Mesothelial cell of epicardium (in vitro differentiated cells): ENCODE data around the gene EGFL8. TPM values are rescaled to one million over a fixed set of nuclear protein-coding genes. Genes with fewer than 3 reads are reported as not detected.
A peak's percentile ranks its signal among the peaks of the same experiment; 100 is the strongest.

Experiments
- DNase-seq, 2 experiments: peaks; one replicate each; pipeline ENCODE4 v3.0.0; 2021; ENCODE audit warnings: low spot score in 2 of 2; ENCODE audit not compliant: unreplicated experiment in 2 of 2
- H3K27ac Mint-ChIP-seq: 2 replicates; pipeline ENCODE4 v1.8.0; 2021; ENCODE audit warnings: mixed read lengths
- H3K27me3 Mint-ChIP-seq: 2 replicates; pipeline ENCODE4 v1.8.0; 2021; ENCODE audit warnings: low read depth, mixed read lengths
- H3K36me3 Mint-ChIP-seq: 2 replicates; pipeline ENCODE4 v1.8.0; 2021; ENCODE audit warnings: mixed read lengths
- H3K4me1 Mint-ChIP-seq: 2 replicates; pipeline ENCODE4 v1.8.0; 2021; ENCODE audit warnings: mixed read lengths
- H3K4me3 Mint-ChIP-seq: 2 replicates; pipeline ENCODE4 v1.8.0; 2021; ENCODE audit warnings: mild to moderate bottlenecking, moderate library complexity, mixed read lengths
- H3K9me3 Mint-ChIP-seq: 2 replicates; pipeline ENCODE4 v1.8.0; 2021; ENCODE audit warnings: mixed read lengths
- total RNA-seq: library from RNA; stranded (reverse); gene quantifications from 3 replicates; pipeline ENCODE4 v1.2.1, GENCODE V29; 2021
- TF ChIP-seq, protein P1 (sequence below): fragments of 200-600 bp; sonication (generic); IDR thresholded peaks from one replicate; pipeline ENCODE4 v1.5.0; 2021; ENCODE audit warnings: antibody characterized with exemption; ENCODE audit not compliant: unreplicated experiment

EGFL8 gene
- total RNA-seq, 1 donor from 2014 or later = 48.3 TPM

- Mint-ChIP-seq H3K9me3 (no peaks in the 10 kb centered on the region), H3K4me1 (peaks cover 42% of the 10 kb centered on the region), H3K27me3 (peaks cover 5% of the 10 kb centered on the region), H3K27ac (peak overlapping the region; percentile 99), H3K36me3 (peaks cover 17% of the 10 kb centered on the region), H3K4me3 (peak overlapping the region; percentile 99)
- TF ChIP-seq, protein P1, sequence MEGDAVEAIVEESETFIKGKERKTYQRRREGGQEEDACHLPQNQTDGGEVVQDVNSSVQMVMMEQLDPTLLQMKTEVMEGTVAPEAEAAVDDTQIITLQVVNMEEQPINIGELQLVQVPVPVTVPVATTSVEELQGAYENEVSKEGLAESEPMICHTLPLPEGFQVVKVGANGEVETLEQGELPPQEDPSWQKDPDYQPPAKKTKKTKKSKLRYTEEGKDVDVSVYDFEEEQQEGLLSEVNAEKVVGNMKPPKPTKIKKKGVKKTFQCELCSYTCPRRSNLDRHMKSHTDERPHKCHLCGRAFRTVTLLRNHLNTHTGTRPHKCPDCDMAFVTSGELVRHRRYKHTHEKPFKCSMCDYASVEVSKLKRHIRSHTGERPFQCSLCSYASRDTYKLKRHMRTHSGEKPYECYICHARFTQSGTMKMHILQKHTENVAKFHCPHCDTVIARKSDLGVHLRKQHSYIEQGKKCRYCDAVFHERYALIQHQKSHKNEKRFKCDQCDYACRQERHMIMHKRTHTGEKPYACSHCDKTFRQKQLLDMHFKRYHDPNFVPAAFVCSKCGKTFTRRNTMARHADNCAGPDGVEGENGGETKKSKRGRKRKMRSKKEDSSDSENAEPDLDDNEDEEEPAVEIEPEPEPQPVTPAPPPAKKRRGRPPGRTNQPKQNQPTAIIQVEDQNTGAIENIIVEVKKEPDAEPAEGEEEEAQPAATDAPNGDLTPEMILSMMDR = peak; percentile 45
- peak in 1 of 2 experiments; percentile 70 for DNase-seq
These were observed 9.8 kb upstream of the EGFL8 start for GRCh38 chr6:32154514-32155161.

GRCh38 chr6:32156891-32157290 is 7.5 kb upstream of the EGFL8 start:
- peaks cover 19% of the 10 kb centered on the region for H3K36me3 Mint-ChIP-seq
- H3K4me1 Mint-ChIP-seq = peaks cover 30% of the 10 kb centered on the region
- TF ChIP-seq, protein P1 = no peak
- no peaks in the 10 kb centered on the region for H3K9me3 Mint-ChIP-seq
- no peak overlapping the region for H3K27ac Mint-ChIP-seq
- no peaks in the 10 kb centered on the region for H3K27me3 Mint-ChIP-seq
- H3K4me3 Mint-ChIP-seq = no peak overlapping the region
- DNase-seq = no peak

DNA sequence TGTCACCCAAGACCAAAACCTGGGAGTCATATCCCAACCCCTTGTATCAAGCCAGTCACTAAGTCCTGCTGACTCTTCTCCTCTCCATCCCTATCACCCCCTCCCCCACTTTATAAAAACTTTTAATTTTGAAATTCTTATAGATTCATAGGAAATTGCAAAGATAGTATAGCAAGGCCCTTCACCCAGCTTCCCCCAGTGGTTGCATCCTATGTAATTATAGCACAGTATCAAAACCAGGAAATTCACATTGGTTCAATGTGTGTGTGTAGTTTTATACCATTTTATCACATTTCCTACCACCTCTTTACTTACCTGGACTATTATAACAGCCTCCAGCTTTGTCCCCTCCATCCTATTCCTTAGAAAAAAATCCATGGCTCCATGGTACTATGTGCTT is 6.3 kb upstream of the EGFL8 start:
- no peak for DNase-seq
- Mint-ChIP-seq H3K4me3 (no peak overlapping the region), H3K4me1 (peaks cover 19% of the 10 kb centered on the region), H3K36me3 (peaks cover 24% of the 10 kb centered on the region), H3K27ac (no peak overlapping the region), H3K9me3 (no peaks in the 10 kb centered on the region), H3K27me3 (no peaks in the 10 kb centered on the region)
- TF ChIP-seq, protein P1 = no peak

DNA sequence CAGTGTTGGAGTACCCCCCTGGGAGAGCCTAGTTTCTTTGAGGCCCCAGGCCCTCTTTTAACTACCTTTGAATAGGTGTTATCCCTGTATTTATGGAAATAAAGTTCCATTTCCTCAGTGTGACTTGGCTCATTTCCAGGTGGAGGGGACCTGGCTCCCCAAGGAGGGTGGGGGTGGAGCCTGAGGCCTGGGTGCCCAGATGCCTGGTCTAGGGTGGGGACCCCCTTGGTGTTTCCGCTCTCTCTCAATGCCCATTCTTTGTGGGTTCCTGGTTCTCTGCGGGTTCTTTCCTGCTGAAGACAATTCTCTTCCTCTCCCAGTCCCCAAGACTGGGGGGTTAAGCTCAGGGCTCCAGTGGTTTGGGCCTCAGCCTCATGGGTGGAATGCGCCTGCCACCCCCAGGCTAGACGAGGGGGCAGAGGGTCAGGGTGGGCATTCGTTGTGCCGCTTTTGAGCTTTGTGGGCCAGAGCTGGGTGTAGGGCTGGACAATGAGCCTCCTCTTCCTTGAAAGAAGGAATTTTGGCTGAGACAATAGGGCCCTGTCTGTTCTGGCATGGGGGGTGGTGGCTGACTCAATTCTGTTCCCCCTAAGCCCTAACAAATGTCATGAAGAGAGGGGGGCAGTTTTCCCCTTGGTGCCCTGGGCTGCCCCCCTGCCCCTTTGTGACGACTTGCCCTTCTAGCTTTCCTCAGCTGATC is 686 bp upstream of the EGFL8 start:
- H3K27me3 Mint-ChIP-seq = no peaks in the 10 kb centered on the region
- DNase-seq = no peak
- peaks cover 1% of the 10 kb centered on the region for H3K4me1 Mint-ChIP-seq
- TF ChIP-seq, protein P1 = no peak
- peaks cover 34% of the 10 kb centered on the region for H3K36me3 Mint-ChIP-seq
- H3K27ac Mint-ChIP-seq = no peak overlapping the region
- no peaks in the 10 kb centered on the region for H3K9me3 Mint-ChIP-seq
- no peak overlapping the region for H3K4me3 Mint-ChIP-seq

GRCh38 chr6:32166411-32167061 is 2.1 kb downstream of the EGFL8 start:
- Mint-ChIP-seq H3K27ac (no peak overlapping the region), H3K4me3 (no peak overlapping the region), H3K9me3 (no peaks in the 10 kb centered on the region), H3K4me1 (peaks cover 4% of the 10 kb centered on the region), H3K27me3 (no peaks in the 10 kb centered on the region), H3K36me3 (peaks cover 45% of the 10 kb centered on the region)
- TF ChIP-seq, protein P1 = no peak
- no peak for DNase-seq
